ENCODE measurements around the gene ZFP69.

Gene ZFP69

DNA sequence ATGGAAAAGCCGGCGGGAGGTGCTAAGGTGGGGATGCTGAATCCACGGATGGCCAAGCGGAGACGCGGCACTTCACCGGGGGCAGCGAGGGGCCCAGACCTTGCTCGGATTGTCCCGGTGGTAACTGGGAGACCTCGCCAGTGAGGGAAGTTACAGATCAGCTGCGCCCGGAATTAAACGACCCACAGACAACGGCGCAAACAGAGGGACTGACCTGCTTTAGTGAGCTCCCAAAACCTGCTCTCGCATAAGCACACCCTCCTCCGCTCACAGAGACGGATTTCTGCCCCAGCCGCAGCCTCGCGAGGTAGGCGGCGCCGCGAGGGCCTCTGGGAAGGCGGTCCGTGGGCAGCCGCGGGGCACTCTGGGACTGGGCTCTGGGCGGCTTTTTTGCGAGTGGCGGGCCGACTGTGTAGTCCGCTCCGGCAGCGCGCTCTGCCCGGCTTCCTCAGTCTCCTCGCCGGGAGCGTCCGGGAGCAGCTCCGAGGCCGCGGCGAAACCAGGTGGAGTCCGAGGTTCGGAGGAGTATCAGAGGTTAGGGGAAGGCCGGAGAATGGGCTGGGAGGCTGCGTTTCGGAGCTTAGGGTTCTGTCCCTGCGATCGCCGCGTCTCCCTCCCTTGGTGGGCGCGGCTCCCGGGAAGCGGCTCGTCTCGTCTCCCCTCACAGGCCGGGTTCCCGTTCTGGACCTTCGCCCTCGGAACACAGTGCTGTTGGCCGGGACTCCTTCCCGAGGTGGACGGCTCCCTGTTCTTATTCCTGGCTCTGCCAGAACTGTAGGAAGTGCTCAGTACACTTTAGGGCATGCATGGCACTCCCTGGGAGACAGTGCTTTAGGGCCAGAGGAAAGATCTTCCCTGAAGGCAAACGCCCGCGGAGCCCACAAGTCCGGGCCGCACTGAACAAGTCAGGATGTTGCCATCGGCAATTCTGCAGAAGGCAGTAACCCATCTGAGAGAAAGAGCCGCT lies 31.6 kb downstream of the ZFP69 start, which contains the start of gene EXO5:
Gene EXO5, plus strand, starts transcription at position 393 of the 967 bp plus-strand sequence. CDS start 5,778 bp downstream, outside the sequence.
- DNase-seq (ENCODE audit: low read depth in 2 of 2) = peak; percentile 79 to 81

DNA sequence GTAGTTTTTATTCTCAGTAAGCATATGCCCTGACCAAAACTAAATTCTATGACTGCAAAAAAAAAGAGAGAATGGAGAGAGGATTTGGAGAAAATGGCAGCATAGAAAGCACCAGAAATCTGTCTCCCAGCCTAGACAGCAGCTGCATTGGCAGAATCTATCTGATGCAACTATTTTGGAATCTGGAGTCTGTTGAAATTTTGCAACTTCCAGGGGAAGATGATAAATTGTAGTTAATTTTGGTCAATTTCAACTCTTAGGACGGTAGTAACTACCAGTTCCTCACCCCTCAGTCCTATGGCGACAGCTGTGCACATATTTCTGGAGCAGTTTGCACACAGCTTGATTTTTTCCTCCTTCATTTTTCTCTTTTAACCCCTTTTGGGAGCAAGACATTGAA lies 42.4 kb downstream of the ZFP69 start:
- DNase-seq (ENCODE audit: low read depth in 2 of 2) = no peak

DNA sequence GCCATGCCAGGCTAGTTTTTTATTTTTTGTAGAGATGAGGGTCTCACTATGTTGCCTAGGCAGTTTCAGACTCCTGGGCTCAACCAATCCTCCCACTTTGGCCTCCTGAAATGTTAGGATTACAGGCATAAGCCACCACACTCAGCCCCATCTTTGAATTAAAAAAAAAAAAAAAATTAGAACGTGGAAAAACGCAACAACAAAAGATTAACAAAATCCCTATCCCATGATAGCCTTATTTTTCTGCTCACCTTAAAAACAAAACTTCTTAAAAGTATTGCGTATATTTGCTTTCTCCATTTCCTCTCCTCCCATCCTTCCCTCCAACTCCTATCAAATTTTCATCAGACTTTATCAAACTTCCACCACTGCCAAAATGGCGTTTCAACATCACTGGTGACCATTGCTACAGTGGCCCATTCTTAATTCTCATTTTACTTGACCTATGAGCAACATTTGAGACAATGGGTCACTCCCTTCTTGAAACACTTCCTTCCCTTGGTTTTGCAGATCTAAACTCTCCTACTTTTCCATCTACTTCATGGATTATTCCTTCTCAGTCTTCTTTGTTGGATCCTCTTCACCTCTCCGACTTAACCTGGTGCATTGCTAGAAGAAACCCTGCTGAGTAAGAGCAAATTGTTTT lies 53.8 kb downstream of the ZFP69 start:
- no peak for DNase-seq (ENCODE audit: low read depth in 2 of 2)

DNA sequence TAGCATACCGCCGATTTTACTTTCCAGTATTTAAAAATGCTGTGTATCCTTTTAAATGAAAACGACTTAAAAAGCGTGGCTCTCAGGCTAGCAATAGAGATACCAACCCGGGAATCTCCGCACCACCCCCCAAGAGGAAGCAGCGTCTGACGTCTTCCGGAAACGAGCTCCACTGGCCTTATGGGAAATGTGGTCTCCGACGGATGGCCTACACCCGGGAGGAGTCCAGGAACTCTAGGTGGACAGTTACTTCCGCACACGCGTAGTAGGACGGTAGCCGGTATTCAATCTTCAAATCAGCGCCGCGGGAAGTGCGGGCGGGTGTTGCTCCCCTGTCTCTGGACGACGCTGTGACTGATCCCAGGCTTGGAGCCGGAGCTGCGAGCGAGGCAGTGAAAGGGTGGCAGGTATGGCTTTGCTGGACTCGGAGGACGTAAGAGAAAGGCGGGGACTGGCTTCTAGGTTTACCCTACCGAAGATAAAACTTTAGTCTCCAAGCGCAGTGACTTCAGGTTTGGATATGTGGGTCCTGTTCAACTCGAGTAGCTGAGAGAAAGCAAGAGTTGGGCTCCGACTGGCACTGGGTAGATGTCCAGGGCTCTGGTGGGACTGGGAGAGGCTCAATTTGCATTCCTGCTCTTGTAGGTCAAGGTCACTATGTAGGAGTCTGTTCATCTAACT lies 54.4 kb downstream of the ZFP69 start, which contains the start of gene ZNF684:
Gene ZNF684, plus strand, starts transcription at position 257 of the 681 bp plus-strand sequence. CDS start 1,530 bp downstream, outside the sequence.
- peak; percentile 54 to 77 for DNase-seq (ENCODE audit: low read depth in 2 of 2)

DNA sequence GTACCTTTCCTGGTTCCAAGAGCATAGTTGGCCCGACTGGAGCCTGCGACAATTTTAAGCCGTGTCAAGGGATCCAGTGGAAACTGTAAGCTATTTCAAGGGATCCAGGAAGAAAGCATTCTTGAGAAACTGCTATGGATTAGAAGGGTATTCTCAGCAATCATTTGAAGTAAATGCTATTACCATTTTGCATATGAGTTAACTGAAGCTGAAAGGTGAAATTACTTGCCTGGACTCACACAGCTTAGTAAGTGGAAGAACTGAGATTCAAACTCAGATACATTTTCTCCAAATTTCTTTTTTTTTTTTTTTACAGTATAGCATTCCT lies 54.9 kb downstream of the ZFP69 start:
- DNase-seq (ENCODE audit: low read depth in 2 of 2) = no peak

DNA sequence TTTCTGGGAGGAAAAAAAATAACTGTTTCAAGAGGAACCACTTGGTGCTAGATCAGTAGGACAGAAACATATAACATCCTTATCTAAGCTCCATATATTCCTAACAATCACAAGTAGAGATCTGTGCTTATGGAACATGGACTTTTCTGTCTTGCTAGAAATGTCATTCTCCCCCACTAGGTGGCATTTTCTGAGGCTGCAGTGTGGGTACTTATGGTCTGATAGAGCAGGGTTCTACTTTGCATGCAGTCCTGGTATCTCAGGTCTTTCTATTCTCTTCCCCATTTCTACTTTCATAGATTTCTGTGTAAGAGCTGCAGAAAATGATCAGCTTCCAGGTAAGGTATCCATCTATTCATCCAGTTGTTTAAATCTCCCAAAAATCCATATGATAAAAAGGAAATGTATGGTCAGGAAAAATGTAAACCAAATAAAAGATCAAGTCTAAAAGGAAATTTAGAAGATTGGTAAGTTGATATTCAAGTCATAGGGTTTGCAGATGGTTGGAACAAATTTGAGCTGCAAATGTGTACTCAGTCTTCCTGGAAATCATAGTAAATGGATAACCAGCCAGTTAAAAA lies 55.8 kb downstream of the ZFP69 start:
- no peak for DNase-seq (ENCODE audit: low read depth in 2 of 2)

DNA sequence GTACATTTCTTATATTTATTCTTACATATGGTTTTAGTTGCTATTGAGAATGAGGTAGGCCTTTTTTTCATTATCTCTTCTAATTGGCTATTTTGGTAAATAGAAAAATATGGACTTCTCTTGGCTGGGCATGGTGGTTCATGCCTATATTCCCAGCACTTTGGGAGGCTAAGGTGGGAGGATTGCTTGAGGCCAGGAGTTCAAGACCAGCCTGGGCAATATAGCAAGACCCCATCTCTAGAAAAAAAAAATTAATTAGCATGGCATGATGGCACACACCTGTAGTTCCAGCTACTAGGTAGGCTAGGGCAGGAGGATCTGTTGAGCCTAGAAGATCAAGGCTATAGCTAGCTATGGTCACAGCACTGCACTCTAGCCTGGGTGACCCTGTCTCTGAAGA lies 57.5 kb downstream of the ZFP69 start:
- no peak for DNase-seq (ENCODE audit: low read depth in 2 of 2)

DNA sequence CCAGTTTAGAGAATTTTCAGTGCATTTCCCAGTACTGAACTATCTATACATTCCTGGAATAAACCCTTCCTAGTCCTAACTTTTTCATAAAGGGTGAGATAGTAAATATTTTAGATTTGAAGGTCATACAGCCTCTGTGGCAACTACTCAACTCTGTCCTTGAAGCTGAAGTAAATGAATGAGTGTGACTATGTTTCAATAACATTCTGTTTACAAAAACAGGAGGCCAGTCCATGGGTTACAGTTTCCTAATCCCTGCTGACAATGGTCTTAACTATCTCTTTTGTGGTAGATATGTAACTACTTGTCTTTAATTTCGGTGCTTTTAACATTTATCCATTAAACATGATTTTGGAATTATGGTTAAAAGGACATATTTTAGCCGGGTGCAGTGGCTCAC lies 58.6 kb downstream of the ZFP69 start:
- DNase-seq (ENCODE audit: low read depth in 2 of 2) = no peak

DNA sequence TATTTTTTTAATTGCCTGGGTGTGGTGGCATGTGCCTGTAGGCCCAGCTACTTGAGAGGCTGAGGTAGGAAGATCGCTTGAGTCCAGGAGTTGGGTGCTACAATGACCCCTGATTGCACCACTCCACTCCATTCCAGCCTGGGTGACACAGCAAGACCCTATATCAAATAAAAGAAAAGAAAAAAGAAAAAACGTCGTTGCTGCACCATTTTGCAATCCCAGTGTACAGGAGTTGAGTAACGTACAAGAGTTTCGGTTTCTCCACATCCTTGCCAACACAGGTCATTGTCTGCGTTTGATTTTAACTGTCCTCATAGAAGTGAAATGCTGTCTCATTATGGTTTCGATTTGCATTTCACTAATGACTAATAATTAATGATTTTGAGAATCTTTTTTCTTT lies 62.2 kb downstream of the ZFP69 start:
- DNase-seq (ENCODE audit: low read depth in 2 of 2) = no peak

Data from stimulated activated CD8-positive, alpha-beta memory T cell treated with anti-CD3 and anti-CD28 coated beads, Interleukin-2, amount 100 ng/mL, for 48 hours (primary cell).